GM21423 (cell line): ENCODE measurements around the gene TFF2.

Experiments
- ATAC-seq: cut with Tn5 transposase; IDR thresholded peaks from one replicate; pipeline ENCODE4 v1.9.1; 2021; ENCODE audit warnings: mild to moderate bottlenecking, moderate library complexity; ENCODE audit not compliant: unreplicated experiment

TFF2 gene

DNA sequence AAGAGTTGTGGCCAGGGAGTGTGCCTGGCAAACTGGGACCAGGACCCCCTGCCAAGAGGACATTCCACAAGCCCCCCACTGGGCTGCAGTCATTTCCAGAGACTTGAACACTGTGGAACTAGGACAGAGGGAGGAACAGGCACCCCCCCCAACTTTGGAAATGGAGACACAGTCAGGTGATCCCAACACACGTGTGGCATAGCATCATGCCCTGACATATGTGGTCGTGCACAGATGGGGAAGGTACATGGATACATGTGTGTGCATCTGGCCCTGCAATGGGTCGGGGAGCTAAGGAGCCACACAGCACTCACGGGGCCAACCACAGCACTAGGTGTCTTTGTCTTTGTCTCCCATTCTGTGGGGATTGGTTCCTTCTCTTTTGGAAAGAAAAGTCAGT lies 28.9 kb downstream of the TFF2 start:
- ATAC-seq: no peak

- no peak for ATAC-seq
These were observed 29.6 kb downstream of the TFF2 start for GRCh38 chr21:42321231-42321630.

- ATAC-seq: no peak
These were observed 30.0 kb downstream of the TFF2 start for GRCh38 chr21:42320791-42321190.

- ATAC-seq: no peak
These were observed 30.8 kb downstream of the TFF2 start for GRCh38 chr21:42319851-42320572.

DNA sequence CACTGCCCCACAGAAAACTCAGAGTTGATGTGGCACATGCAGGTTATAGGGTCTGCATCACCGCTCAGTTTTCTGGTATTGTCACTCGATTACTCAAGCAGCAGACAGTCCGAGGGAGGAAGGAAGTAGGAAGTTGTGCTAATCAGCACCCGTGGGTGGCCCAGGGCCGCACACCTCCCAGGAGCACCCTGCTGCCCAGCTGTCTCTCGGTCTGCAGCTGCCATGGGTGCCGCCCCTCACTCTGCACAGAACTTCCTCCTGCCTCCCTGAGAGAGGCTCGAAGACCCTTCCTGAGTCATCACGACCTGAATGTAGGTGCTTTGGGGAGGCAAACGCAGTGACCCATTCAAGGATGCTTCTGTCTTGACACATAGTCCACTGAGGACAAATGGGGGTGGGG lies 31.4 kb downstream of the TFF2 start:
- ATAC-seq: no peak

GRCh38 chr21:42317826-42318746 lies 32.7 kb downstream of the TFF2 start:
- no peak for ATAC-seq

- ATAC-seq: no peak
These were observed 33.5 kb downstream of the TFF2 start for GRCh38 chr21:42317341-42317741.

- ATAC-seq: no peak
These were observed 33.9 kb downstream of the TFF2 start for GRCh38 chr21:42316891-42317290.

- no peak for ATAC-seq
These were observed 35.4 kb downstream of the TFF2 start, which contains the start of gene TFF3 for GRCh38 chr21:42315296-42315891. TSS of gene TFF3 (minus strand) at chr21:42315409. CDS start at chr21:42315374, 35 bp downstream.

DNA sequence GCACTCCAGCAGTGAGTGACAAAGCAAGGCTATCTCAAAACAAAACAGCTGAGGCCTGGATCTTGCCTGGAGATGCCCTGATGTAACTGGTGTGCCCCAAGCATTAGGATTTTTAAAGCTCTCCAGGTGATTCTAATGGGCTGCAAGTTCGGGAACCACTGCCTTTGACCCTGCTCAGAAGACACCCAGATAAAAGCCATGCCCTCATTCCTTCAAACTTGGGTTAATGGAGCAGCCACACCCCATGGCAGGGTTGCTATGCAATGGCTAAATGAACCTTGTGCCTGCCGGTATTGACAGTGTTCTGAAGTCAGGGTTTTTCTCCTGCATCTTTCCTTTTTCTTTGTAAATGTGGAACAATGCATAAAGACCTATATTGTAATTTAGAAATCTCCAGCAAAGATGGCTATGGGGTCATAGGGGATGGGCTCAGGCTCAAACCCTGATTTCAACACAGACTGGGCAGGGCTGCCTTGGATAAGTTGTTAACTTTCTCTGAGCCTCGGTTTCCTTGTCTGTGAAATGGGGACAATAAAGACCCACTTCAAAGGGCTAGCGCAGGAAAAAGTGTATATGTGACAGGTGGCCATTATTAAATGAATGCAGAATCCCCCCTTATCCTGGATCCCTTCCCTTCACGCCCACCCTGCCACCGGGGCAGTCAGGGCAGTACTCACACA lies 36.0 kb downstream of the TFF2 start:
- ATAC-seq: no peak

GRCh38 chr21:42313501-42313969 lies 37.3 kb downstream of the TFF2 start:
- ATAC-seq: no peak

DNA sequence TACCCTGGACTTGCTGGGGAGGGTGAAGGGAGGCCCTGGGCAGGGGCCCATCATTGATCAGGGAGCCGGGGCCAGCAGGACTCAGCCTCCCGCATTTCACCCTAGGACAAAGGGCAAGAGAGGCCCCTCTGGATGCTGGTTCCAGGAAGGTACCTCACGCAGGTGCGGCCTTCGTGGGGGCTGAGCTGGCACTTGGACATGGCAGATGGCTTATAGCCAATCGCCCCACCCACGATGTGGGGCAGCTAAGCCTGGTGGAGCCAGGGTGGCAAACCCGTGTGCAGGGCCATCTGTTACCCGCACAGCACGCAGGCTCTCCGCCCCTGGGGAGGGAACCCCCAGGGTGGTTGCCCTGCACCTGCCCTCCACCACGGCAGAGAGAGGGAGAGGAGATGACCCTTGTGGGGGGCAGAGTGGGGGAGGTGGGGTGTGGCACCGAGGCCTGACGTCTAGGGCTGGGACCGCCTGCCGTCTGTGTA lies 38.1 kb downstream of the TFF2 start:
- no peak for ATAC-seq

GRCh38 chr21:42311816-42312625 lies 38.8 kb downstream of the TFF2 start:
- ATAC-seq: no peak

DNA sequence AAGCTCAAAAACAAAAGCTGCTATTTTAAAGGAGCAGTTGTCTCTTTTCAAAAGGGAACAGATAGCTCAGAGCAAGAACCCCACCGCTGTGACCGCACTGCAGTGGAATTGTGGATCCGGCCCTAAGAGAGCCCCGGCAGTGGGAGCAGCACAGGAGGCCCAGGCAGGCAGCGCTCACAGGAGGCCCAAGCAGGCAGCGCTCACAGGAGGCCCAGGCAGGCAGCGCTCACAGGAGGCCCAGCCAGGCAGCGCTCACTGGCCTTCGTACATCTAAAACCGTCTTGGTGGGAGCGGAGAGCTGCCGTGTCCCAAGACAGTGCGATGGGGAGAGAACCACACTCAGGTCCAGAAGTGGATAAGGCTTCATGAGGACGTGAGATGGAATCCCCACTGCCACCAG lies 39.6 kb downstream of the TFF2 start:
- no peak for ATAC-seq

DNA sequence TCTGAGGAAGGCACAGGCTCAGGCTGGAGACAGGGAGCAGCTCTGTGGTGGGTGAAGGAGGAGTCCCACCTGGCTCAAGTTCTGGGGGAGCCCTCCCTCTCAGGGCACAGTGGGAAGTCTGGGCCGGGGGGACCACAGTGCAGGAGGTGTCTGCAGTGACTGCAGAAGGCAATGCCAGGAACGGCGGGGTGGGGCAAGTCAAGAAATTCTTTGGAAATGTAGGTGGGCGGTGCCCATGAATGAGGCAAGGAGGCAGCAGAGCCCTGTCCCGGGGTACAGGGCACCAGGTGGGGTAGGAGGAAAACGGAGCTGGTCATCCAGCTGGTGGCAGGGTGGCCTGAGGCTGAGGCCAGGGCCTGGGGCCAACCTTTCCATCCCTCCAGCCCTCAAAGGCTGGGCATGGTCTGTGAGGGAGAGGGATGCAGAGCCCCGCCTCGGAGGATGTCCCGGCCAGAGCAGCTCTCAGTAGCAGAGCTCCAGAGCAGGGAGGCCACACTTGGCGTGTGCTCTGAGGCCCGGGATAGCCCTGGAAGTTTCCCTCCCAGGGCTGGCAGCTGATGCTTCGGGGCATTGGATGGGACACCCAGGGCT lies 40.3 kb downstream of the TFF2 start:
- ATAC-seq: no peak

- ATAC-seq: no peak
These were observed 41.0 kb downstream of the TFF2 start for GRCh38 chr21:42309753-42310213.

- no peak for ATAC-seq
These were observed 41.7 kb downstream of the TFF2 start for GRCh38 chr21:42308914-42309752.

- ATAC-seq: no peak
These were observed 42.5 kb downstream of the TFF2 start for GRCh38 chr21:42308161-42308913.
